Kidney capillary endothelial cell (primary cell): ENCODE measurements around the gene KCNT1.

ENCODE experiments used
- DNase-seq: peaks from one replicate; pipeline ENCODE4 v3.0.0-alpha.2; 2018; ENCODE audit warnings: low spot score

KCNT1 gene

GRCh38 chr9:135747311-135747710 is 45.3 kb downstream of the KCNT1 start:
- no peak for DNase-seq

DNA sequence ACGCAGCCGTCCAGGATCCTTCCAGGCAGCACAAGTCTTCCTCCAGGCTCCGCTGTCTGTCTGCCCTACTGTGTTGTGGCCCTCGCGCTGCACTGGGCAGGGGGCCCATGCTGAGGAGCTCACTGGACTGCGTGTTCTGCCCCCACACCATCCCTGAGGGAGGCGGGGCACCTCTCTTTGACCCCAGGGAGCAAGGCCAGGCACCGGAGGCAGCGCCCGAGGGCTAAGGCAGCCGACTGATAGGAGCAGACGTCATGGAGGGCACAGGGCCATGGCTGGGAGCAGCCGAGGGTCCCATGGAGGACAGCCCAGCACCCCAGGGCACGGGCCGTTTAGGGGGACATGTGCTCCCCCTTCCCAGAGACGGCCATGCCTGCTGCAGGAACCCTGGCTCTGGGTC is 46.7 kb downstream of the KCNT1 start:
- DNase-seq = no peak

GRCh38 chr9:135749171-135750045 is 47.4 kb downstream of the KCNT1 start:
- DNase-seq = no peak

GRCh38 chr9:135750786-135751185 is 48.8 kb downstream of the KCNT1 start:
- DNase-seq = no peak

DNA sequence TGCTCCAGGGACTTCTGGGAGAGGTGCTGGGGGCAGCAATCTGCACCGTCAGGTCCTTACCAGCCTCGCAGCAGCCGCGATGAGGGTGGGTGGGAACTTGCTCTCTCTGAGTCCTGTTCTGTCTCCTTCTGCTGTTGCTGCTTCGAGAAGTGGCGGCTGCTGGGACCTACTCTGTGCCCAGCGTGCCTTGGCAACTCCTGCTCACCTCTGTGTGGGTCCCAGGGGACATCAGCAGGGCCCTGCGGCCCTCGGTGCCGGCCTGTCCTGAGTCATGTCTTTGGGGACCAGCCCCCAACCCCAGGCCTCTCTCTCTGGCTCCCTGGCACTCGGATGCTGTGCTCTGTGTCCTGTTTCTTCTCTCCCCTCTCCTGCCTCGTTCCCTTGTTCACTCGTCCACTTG is 49.5 kb downstream of the KCNT1 start:
- no peak for DNase-seq

DNA sequence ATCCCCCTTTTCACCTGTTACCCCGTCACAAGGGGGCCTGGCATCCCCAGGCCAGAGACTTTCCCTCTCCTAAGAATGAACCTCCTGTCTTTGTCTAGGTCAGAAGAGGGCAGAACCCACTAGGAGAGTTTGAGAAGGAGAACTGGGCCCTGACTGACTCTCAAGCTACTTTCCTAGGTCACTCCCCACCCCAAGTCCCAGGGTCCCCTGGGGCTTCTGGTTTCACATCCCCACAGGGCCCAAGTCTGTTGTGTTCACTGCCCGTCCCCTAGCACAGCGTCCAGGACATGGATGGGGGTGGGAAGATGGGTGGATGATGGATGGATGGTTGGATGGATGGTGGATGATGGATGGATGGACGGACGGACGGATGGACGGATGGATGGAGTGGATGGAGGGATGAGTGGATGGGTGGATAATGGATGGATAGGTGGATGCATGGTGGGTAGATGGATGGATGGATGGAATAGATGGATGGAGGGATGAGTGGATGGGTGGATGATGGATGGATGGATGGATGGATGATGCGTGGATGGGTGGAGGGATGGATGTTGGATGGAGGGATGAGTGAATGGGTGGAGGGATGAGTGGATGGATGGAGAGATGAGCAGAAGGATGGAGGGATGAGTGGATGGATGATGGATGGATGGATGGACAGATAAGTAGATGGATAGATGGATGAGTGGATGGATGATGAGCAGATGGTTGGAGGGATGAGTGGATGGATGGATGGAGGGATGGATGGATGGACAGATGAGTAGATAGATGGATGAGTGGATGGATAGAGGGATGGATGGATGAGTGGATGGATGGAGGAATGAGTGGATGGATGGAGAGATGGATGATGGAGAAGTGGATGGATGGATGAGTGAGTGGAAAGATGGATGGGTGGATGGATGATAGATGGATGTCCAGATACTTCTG is 50.6 kb downstream of the KCNT1 start:
- no peak for DNase-seq

DNA sequence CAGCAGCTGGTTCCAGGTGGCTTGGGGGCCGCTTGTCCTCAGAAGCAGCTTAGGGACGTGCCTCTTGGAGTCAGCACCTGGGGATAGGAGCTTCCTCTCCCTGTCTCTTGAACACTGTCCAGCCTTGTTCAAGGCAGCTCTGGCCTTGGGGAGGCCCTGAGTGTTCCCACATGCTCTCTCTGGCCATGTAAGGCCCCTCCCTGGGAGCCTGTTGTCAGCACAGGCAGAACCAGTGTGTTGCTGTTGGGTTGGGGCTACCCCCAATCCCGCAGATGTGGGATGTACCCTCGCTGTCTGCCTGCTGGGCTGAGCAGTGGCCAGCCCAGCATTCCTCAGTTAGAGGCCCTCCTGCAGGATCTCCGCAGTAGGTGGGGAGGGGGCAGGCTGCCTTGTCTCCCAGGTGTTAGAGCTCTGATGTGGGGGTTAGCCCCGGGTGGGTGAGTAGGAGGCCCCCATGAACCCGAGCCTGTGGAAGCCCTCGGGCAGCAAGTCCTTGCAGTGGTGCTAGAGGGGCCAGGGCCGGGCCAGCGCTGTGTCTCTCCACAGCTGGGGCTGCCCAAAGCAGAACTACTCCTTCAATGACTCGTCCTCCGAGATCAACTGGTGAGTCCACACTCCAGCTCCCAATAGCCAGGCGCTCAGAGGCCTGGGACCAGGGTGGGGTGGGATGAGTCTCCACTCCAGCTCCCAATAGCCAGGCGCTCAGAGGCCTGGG is 51.6 kb downstream of the KCNT1 start:
- no peak for DNase-seq

- no peak for DNase-seq
These were observed 54.6 kb downstream of the KCNT1 start for GRCh38 chr9:135756576-135756975.

GRCh38 chr9:135757356-135757755 is 55.4 kb downstream of the KCNT1 start:
- no peak for DNase-seq

- no peak for DNase-seq
These were observed 56.1 kb downstream of the KCNT1 start for GRCh38 chr9:135758056-135758455.

- DNase-seq = no peak
These were observed 56.9 kb downstream of the KCNT1 start for GRCh38 chr9:135758870-135759269.

DNA sequence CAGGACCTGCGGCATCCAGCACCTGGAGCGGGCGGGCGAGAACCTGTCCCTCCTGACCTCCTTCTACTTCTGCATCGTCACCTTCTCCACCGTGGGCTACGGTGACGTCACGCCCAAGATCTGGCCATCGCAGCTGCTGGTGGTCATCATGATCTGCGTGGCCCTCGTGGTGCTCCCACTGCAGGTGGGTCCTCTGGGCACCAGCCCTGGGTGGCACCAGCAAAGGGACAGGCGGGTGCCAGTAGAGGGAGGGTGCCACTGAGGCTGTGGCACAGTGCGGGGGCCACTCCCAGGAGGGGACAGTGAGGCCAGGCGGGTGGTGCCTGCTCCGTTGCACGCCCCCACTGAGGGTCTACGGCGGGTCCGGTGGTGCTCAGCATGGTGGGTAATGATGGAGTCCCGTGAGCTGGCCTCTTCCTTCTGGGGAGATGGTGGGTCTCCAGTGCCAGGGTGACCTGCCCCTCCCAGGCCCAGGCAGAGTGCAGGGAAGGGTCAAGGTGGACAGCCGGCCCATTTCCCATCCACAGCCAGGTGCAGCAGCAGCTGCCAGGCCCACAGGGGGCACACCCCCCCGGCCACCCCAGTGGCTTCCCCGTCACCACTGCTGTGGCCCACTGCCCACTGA is 57.8 kb downstream of the KCNT1 start:
- DNase-seq = no peak

DNA sequence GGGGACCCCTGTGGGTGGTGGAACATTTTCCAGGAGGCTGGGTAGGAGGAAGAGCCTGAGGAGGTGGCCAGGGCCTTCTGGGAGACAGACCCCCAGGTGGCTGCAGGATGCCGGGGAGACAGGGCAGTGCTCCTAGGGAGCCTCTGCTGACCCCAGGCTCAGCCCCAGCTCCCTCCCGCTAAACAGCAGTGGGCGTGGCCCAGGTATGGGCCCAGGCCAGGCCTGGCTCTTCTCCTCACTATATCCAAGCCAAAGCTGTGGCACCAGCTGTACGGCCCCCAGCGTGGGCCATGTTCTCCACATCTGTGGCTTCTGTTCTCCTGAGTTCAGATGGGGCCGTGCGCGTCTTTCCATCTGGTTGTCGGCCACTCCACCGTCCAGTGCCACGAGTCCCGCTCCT is 58.5 kb downstream of the KCNT1 start:
- DNase-seq = no peak

GRCh38 chr9:135761150-135761844 is 59.3 kb downstream of the KCNT1 start:
- DNase-seq = no peak

GRCh38 chr9:135761845-135762168 is 59.8 kb downstream of the KCNT1 start:
- DNase-seq = no peak

DNA sequence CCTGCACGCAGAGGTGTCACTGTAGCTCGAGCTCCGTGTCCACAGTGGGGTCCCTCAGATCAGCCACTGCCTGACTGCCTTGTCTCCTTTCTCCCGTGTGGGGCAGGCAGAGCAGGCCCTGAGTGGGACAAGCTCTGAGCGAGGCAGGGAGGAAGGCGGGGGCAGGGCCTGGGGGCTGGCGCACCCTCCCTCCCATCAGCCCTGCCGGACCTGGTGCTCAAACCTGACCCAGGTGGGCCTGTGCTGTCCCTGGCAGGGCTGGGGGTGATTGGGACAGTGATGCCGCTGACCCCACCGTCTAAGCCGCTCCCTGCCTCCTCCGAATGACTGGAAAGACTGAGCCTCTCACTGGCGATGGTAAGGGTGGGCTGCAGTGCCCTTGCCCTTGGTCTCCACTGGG is 60.9 kb downstream of the KCNT1 start:
- DNase-seq = no peak

- DNase-seq = no peak
These were observed 61.9 kb downstream of the KCNT1 start for GRCh38 chr9:135763716-135764446.

GRCh38 chr9:135764731-135765130 is 62.7 kb downstream of the KCNT1 start:
- no peak for DNase-seq

GRCh38 chr9:135765416-135765815 is 63.4 kb downstream of the KCNT1 start:
- no peak for DNase-seq

DNA sequence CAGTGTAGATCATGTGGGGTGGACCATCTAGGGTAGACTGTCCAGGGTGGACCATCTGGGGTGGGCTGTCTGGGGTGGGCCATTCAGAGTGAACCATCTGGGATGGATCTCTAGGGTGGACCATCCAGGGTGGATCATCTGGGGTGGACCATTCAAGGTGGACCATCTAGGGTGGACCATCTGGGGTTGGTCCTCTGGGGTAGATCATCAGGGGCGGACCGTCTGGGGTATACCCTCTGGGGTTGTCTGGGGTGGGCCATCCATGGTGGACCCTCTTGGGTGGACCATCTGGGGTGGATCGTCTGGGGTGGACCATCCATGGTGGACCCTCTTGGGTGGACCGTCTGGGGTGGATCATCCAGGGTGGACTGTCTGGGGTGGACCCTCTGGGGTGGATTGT is 64.3 kb downstream of the KCNT1 start:
- DNase-seq = no peak

DNA sequence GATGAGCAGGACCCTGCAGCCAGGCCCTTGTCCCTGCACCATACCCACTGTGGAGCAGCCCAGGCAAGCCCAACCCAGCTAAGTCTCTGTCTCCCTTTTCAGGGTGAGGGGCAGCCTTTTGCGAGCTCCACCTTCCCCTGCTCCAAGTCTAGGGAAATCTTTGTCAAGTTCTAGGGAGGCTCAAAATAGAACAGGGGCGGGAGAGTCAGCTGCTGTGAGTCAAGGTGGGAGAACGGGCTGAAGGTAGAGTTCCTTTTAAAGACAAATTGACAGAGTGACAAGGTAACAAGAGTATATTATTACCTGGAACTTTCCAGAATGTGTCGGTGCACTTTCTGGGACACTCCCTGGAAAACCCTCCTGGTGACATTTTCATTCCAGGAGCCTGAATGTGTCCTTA is 64.7 kb downstream of the KCNT1 start:
- no peak for DNase-seq
